Natural killer cell (primary cell): ENCODE data around the gene MTOR. TPM values are rescaled to one million over a fixed set of nuclear protein-coding genes. Genes with fewer than 3 reads are reported as not detected.

Source experiments
- ATAC-seq, 3 donors: fragments of 150-1000 bp in 2 of 3; fragments of 200-7000 bp in 1 of 3; cut with Tn5 transposase; 1 replicate in 1 of 3; 2 replicates in 2 of 3; pipeline ENCODE4 v1.10.0; 2021; ENCODE audit warnings: mild to moderate bottlenecking in 2 of 3, moderate library complexity in 2 of 3
- DNase-seq, 2 donors: peaks; one replicate each; pipeline versions ENCODE4 v3.0.0 to v3.0.0-alpha.2; 2013 to 2021; ENCODE audit warnings: mixed read lengths in 1 of 2
- H3K27ac ChIP-seq: one replicate; pipeline ENCODE4 v1.5.1; 2013; ENCODE audit warnings: mild to moderate bottlenecking, low read length
- H3K27me3 ChIP-seq: one replicate; pipeline ENCODE4 v1.6.1; 2013; ENCODE audit warnings: low read length; ENCODE audit not compliant: control insufficient read depth, insufficient read depth
- H3K36me3 ChIP-seq: one replicate; pipeline ENCODE4 v1.6.1; 2013; ENCODE audit warnings: low read length; ENCODE audit not compliant: control insufficient read depth, insufficient read depth
- H3K4me1 ChIP-seq: one replicate; pipeline ENCODE4 v1.6.1; 2013; ENCODE audit warnings: low read length; ENCODE audit not compliant: control insufficient read depth, insufficient read depth
- H3K4me3 ChIP-seq: one replicate; pipeline ENCODE4 v1.5.1; 2013; ENCODE audit warnings: low read length
- H3K9me3 ChIP-seq: one replicate; pipeline ENCODE4 v1.6.1; 2013; ENCODE audit warnings: low read length; ENCODE audit not compliant: control insufficient read depth, insufficient read depth
- H3K27ac Mint-ChIP-seq, 2 donors: one replicate each; pipeline ENCODE4 v1.8.0; 2022; ENCODE audit warnings: mild to moderate bottlenecking in 2 of 2, mixed read lengths in 2 of 2, moderate library complexity in 1 of 2
- H3K27me3 Mint-ChIP-seq, 2 donors: one replicate each; pipeline ENCODE4 v1.8.0; 2022; ENCODE audit warnings: low read depth in 2 of 2, mixed read lengths in 2 of 2
- H3K36me3 Mint-ChIP-seq: one replicate; pipeline ENCODE4 v1.8.0; 2022; ENCODE audit warnings: mixed read lengths
- H3K4me1 Mint-ChIP-seq, 2 donors: one replicate each; pipeline ENCODE4 v1.8.0; 2022; ENCODE audit warnings: mixed read lengths in 2 of 2
- H3K4me3 Mint-ChIP-seq: one replicate; pipeline ENCODE4 v1.8.0; 2022; ENCODE audit warnings: mild to moderate bottlenecking, moderate library complexity, mixed read lengths
- H3K9me3 Mint-ChIP-seq, 2 donors: one replicate each; pipeline ENCODE4 v1.8.0; 2022; ENCODE audit warnings: mixed read lengths in 2 of 2
- WGBS: methylation state at CpG from one replicate; pipeline ENCODE4 v1.1.7; 2013; ENCODE audit warnings: missing lambda C conversion rate; ENCODE audit not compliant: insufficient coverage; 5-methylcytosine and 5-hydroxymethylcytosine counted together
- intact Hi-C: fragments of 100-400 bp; cut with micrococcal nuclease; formaldehyde crosslinking; loops from one replicate; pipeline ENCODE4 v1.14.2; 2022
- total RNA-seq, 4 donors: library from RNA; stranded (reverse); fragments of 120-200 nt in 1 of 4; gene quantifications; one replicate each; pipeline versions ENCODE4 v1.2.3 to v1.2.4, GENCODE V29; 2013 to 2022
- TF ChIP-seq, protein P1 (sequence below): fragments of 200-600 bp; IDR thresholded peaks from one replicate; pipeline ENCODE4 v1.8.0; 2022; ENCODE audit warnings: antibody characterized with exemption

MTOR gene
- total RNA-seq, 3 donors from 2014 or later (not counting 1 experiment from before 2014, with no cell fraction given), result 42.7 to 54.6 (median 43.7) TPM

GRCh38 chr1:11131816-11132215, 130.5 kb downstream of the MTOR start:
- Mint-ChIP-seq H3K27me3 (no peaks in the 10 kb centered on the region), H3K9me3 (no peaks in the 10 kb centered on the region), H3K4me3 (no peak overlapping the region), H3K4me1 (no peaks in the 10 kb centered on the region), H3K36me3 (peaks cover 21% of the 10 kb centered on the region), H3K27ac (no peak overlapping the region)
- Histone ChIP-seq H3K27ac (no peak overlapping the region), H3K27me3 (no peaks in the 10 kb centered on the region), H3K4me3 (no peak overlapping the region), H3K9me3 (no peaks in the 10 kb centered on the region), H3K36me3 (peaks cover 84% of the 10 kb centered on the region), H3K4me1 (no peaks in the 10 kb centered on the region)
- intact Hi-C loops, result no loop called here
- DNase-seq (no peak), ATAC-seq (no peak)
- TF ChIP-seq, protein P1, sequence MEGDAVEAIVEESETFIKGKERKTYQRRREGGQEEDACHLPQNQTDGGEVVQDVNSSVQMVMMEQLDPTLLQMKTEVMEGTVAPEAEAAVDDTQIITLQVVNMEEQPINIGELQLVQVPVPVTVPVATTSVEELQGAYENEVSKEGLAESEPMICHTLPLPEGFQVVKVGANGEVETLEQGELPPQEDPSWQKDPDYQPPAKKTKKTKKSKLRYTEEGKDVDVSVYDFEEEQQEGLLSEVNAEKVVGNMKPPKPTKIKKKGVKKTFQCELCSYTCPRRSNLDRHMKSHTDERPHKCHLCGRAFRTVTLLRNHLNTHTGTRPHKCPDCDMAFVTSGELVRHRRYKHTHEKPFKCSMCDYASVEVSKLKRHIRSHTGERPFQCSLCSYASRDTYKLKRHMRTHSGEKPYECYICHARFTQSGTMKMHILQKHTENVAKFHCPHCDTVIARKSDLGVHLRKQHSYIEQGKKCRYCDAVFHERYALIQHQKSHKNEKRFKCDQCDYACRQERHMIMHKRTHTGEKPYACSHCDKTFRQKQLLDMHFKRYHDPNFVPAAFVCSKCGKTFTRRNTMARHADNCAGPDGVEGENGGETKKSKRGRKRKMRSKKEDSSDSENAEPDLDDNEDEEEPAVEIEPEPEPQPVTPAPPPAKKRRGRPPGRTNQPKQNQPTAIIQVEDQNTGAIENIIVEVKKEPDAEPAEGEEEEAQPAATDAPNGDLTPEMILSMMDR, result no peak
- WGBS, result 90% methylated on average over 3 of the region's 3 CpGs

DNA sequence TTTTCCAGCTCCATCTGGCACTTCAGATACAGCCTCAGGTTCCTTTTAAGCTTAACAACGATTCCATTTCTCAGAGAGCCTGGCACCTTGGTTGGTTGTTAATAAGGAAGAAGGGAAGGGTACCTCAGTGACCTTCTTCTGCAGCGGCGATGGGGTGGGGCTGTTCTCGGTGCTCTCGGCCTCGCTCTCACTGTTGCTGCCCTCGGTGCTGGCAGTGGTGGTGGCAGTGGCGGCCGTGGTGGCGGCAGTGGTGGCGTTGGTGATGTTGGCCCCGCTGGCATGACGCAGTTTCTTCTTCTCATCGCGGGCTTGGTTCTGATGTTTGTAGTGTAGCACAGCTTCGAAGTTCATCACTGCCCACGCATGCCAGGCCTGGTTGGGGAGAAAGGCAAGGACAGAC, 131.9 kb downstream of the MTOR start:
- H3K9me3 Mint-ChIP-seq, result no peaks in the 10 kb centered on the region
- Histone ChIP-seq H3K36me3 (peaks cover 93% of the 10 kb centered on the region), H3K27me3 (no peaks in the 10 kb centered on the region), H3K4me1 (no peaks in the 10 kb centered on the region), H3K9me3 (no peaks in the 10 kb centered on the region), H3K4me3 (no peak overlapping the region), H3K27ac (no peak overlapping the region)
- no peak overlapping the region for H3K4me3 Mint-ChIP-seq
- peaks cover 21% of the 10 kb centered on the region for H3K36me3 Mint-ChIP-seq
- DNase-seq (no peak), ATAC-seq (no peak)
- H3K4me1 Mint-ChIP-seq, result no peaks in the 10 kb centered on the region
- no peaks in the 10 kb centered on the region for H3K27me3 Mint-ChIP-seq
- H3K27ac Mint-ChIP-seq, result no peak overlapping the region
- intact Hi-C loops, result no loop called here
- TF ChIP-seq, protein P1, result no peak
- WGBS, result 96% methylated on average over 17 of the region's 17 CpGs

GRCh38 chr1:11129649-11130390, 132.5 kb downstream of the MTOR start:
- DNase-seq (no peak), ATAC-seq (no peak)
- Mint-ChIP-seq H3K27me3 (no peaks in the 10 kb centered on the region), H3K36me3 (peaks cover 19% of the 10 kb centered on the region), H3K4me3 (no peak overlapping the region), H3K9me3 (no peaks in the 10 kb centered on the region), H3K4me1 (no peaks in the 10 kb centered on the region), H3K27ac (no peak overlapping the region)
- peaks cover 92% of the 10 kb centered on the region for H3K36me3 ChIP-seq
- H3K9me3 ChIP-seq, result no peaks in the 10 kb centered on the region
- no peaks in the 10 kb centered on the region for H3K4me1 ChIP-seq
- no peak overlapping the region for H3K4me3 ChIP-seq
- TF ChIP-seq, protein P1, result no peak
- intact Hi-C loops, result no loop called here
- H3K27ac ChIP-seq, result no peak overlapping the region
- no peaks in the 10 kb centered on the region for H3K27me3 ChIP-seq
- WGBS, result 90% methylated on average over 14 of the region's 15 CpGs

DNA sequence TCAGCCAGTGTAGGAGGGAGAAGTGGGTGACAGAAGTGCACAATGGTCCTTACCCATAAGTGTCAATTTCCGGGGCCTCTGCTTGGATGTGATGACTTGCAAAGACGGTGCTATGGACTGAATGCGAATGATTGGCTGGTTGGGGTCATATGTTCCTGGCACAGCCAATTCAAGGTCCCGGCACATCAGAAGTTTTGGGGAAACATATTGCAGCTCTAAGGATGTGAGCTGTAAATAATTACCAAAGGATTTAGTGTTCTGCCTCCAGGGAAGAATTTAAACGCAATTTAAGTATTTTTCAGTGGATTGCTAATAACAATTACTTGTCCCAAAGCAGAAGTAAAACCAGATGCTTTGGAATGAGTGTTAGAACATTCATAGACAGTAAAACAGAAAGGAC, 135.8 kb downstream of the MTOR start:
- Histone ChIP-seq H3K27ac (no peak overlapping the region), H3K36me3 (peaks cover 81% of the 10 kb centered on the region), H3K4me1 (no peaks in the 10 kb centered on the region), H3K9me3 (no peaks in the 10 kb centered on the region), H3K27me3 (no peaks in the 10 kb centered on the region), H3K4me3 (no peak overlapping the region)
- intact Hi-C loops, result no loop called here
- H3K36me3 Mint-ChIP-seq, result peaks cover 16% of the 10 kb centered on the region
- no peaks in the 10 kb centered on the region for H3K9me3 Mint-ChIP-seq
- DNase-seq, result no peak
- WGBS, result 89% methylated on average over 5 of the region's 5 CpGs
- ATAC-seq, result no peak
- H3K27ac Mint-ChIP-seq, result no peak overlapping the region
- TF ChIP-seq, protein P1, result no peak
- no peak overlapping the region for H3K4me3 Mint-ChIP-seq
- H3K4me1 Mint-ChIP-seq, result no peaks in the 10 kb centered on the region
- H3K27me3 Mint-ChIP-seq, result no peaks in the 10 kb centered on the region
